Measurements from ENCODE around the gene SLC25A4. TPM values are rescaled to one million over a fixed set of nuclear protein-coding genes. Genes with fewer than 3 reads are reported as not detected.
A peak's percentile ranks its signal among the peaks of the same experiment; 100 is the strongest.

SLC25A4 gene
- total and polyA plus RNA-seq, 12 donors = 14.0 to 42.1 (median 28.9) TPM

GRCh38 chr4:185183622-185184281 is 40.7 kb downstream of the SLC25A4 start:
- no peaks in the 10 kb centered on the region for H3K9me3 ChIP-seq (replicated peaks in 1 of 3)
- H3K27me3 ChIP-seq = no peaks in the 10 kb centered on the region
- 37 to 43% (median 40%) methylated on average over 6 of the region's 6 CpGs for WGBS, 4 donors
- no peak overlapping the region for H3K27ac ChIP-seq
- no peak overlapping the region for H3K4me3 ChIP-seq
- H3K4me1 ChIP-seq (replicated peaks in 1 of 2) = peaks cover 0 to 6% of the 10 kb centered on the region in 2 donors
- TF ChIP-seq CTCF (IDR thresholded peaks at IDR 0.05) (peak; percentile 63 to 89 (median 71)), POLR2A (IDR thresholded peaks at IDR 0.05) (no peak)
- no peaks in the 10 kb centered on the region for H3K36me3 ChIP-seq (replicated peaks in 1 of 2)
- DNase-seq = peak; percentile 75 to 95 (median 87)
- intact Hi-C loops (cut with DNase I) = no loop called here

GRCh38 chr4:185186769-185187168 is 43.7 kb downstream of the SLC25A4 start:
- Histone ChIP-seq H3K4me3 (no peak overlapping the region), H3K36me3 (replicated peaks in 1 of 2) (peaks cover 0 to 9% of the 10 kb centered on the region in 2 donors), H3K9me3 (replicated peaks in 1 of 3) (no peaks in the 10 kb centered on the region), H3K4me1 (replicated peaks in 1 of 2) (peaks cover 0 to 6% of the 10 kb centered on the region in 2 donors), H3K27me3 (no peaks in the 10 kb centered on the region), H3K27ac (no peak overlapping the region)
- 48 to 57% (median 51%) methylated on average over 3 of the region's 3 CpGs for WGBS, 4 donors
- no peak for DNase-seq
- TF ChIP-seq POLR2A (IDR thresholded peaks at IDR 0.05) (no peak), CTCF (IDR thresholded peaks at IDR 0.05) (no peak)
- intact Hi-C loops (cut with DNase I) = no loop called here

GRCh38 chr4:185189606-185190305 is 46.7 kb downstream of the SLC25A4 start:
- TF ChIP-seq CTCF (IDR thresholded peaks at IDR 0.05) (no peak), POLR2A (IDR thresholded peaks at IDR 0.05) (no peak)
- Histone ChIP-seq H3K36me3 (replicated peaks in 1 of 2) (peaks cover 0 to 9% of the 10 kb centered on the region in 2 donors), H3K4me1 (replicated peaks in 1 of 2) (no peaks in the 10 kb centered on the region), H3K27ac (no peak overlapping the region), H3K9me3 (replicated peaks in 1 of 3) (no peaks in the 10 kb centered on the region), H3K27me3 (no peaks in the 10 kb centered on the region), H3K4me3 (no peak overlapping the region)
- intact Hi-C loops (cut with DNase I) = no loop called here
- DNase-seq = no peak
- 81 to 86% (median 82%) methylated on average over 4 of the region's 4 CpGs for WGBS, 4 donors

GRCh38 chr4:185190306-185190856 is 47.3 kb downstream of the SLC25A4 start:
- Histone ChIP-seq H3K27ac (no peak overlapping the region), H3K9me3 (replicated peaks in 1 of 3) (no peaks in the 10 kb centered on the region), H3K4me1 (replicated peaks in 1 of 2) (no peaks in the 10 kb centered on the region), H3K4me3 (no peak overlapping the region), H3K27me3 (no peaks in the 10 kb centered on the region), H3K36me3 (replicated peaks in 1 of 2) (peaks cover 0 to 9% of the 10 kb centered on the region in 2 donors)
- no peak for TF ChIP-seq POLR2A (IDR thresholded peaks at IDR 0.05)
- TF ChIP-seq CTCF (IDR thresholded peaks at IDR 0.05) = no peak
- 88 to 90% (median 89%) methylated on average over 6 of the region's 6 CpGs for WGBS, 4 donors
- intact Hi-C loops (cut with DNase I) = no loop called here
- DNase-seq = no peak
